ENCODE data around the gene PBRM1. TPM values are rescaled to one million over a fixed set of nuclear protein-coding genes. Genes with fewer than 3 reads are reported as not detected.
A peak's percentile ranks its signal among the peaks of the same experiment; 100 is the strongest.

The PBRM1 gene
- total RNA-seq, 2 experiments from 2014 or later, result 47.6 to 48.1 TPM

- DNase-seq (no peak), ATAC-seq (ENCODE audit: poor library complexity) (no peak)
- Histone ChIP-seq H3K36me3 (ENCODE audit: insufficient read depth, low read length) (peaks cover 8% of the 10 kb centered on the region), H3K4me1 (ENCODE audit: insufficient read depth, low read length) (peaks cover 64% of the 10 kb centered on the region), H3K4me3 (ENCODE audit: low read length) (peak overlapping the region; percentile 40), H3K27me3 (ENCODE audit: control insufficient read depth in 1 of 2, insufficient read depth in 2 of 2, low read length in 2 of 2) (peaks cover 0 to 3% of the 10 kb centered on the region in 2 experiments), H3K27ac (ENCODE audit: low read depth in 1 of 2, low read length in 2 of 2) (no peak overlapping the region), H3K9me3 (ENCODE audit: control insufficient read depth in 1 of 2, insufficient read depth in 1 of 2, low read length in 2 of 2) (no peaks in the 10 kb centered on the region)
- no peak for TF ChIP-seq CTCF (IDR thresholded peaks at IDR 0.05)
- ChIA-PET POLR2A (interaction anchor here (0.6 to 1.3 kb wide), 12 partner anchors 9 to 480 kb away, joined by 3 to 9 read pairs (median 4); partner anchors contain the start of genes DUSP7, GLT8D1 and SPCS1), CTCF (interaction anchor here (0.9 kb wide), 1 partner anchor 11 kb away, joined by 3 read pairs; no protein-coding TSS in a partner anchor)
- Mint-ChIP-seq H3K4me3 (peak overlapping the region; percentile 99), H3K9me3 (no peaks in the 10 kb centered on the region), H3K36me3 (ENCODE audit: low read depth) (peaks cover 31% of the 10 kb centered on the region), H3K4me1 (ENCODE audit: low read depth) (peaks cover 54% of the 10 kb centered on the region), H3K27me3 (no peaks in the 10 kb centered on the region), H3K27ac (peak overlapping the region; percentile 95)
- intact Hi-C loops (cut with DNase I, micrococcal nuclease), result loop anchor here in 1 of 2 experiments (2.0 to 10.0 kb wide), 5 partner anchors 149 to 1971 kb away; partner anchors contain the start of genes ALAS1, C3orf18, DUSP7 and HEMK1
Observed at GRCh38 chr3:52536112-52536368, 149.7 kb downstream of the PBRM1 start.

GRCh38 chr3:52535411-52536111 lies 150.2 kb downstream of the PBRM1 start:
- ChIA-PET CTCF (interaction anchor here (0.9 kb wide), 1 partner anchor 11 kb away, joined by 3 read pairs; no protein-coding TSS in a partner anchor), POLR2A (interaction anchor here (0.6 to 1.3 kb wide), 11 partner anchors 9 to 479 kb away, joined by 3 to 9 read pairs (median 4); partner anchors contain the start of genes DUSP7, GLT8D1 and SPCS1)
- peak overlapping the region; percentile 95 for H3K27ac Mint-ChIP-seq
- TF ChIP-seq CTCF (IDR thresholded peaks at IDR 0.05), result no peak
- Histone ChIP-seq H3K27ac (ENCODE audit: low read depth in 1 of 2, low read length in 2 of 2) (no peak overlapping the region), H3K4me3 (ENCODE audit: low read length) (peak overlapping the region; percentile 40), H3K4me1 (ENCODE audit: insufficient read depth, low read length) (peaks cover 64% of the 10 kb centered on the region), H3K9me3 (ENCODE audit: control insufficient read depth in 1 of 2, insufficient read depth in 1 of 2, low read length in 2 of 2) (no peaks in the 10 kb centered on the region), H3K36me3 (ENCODE audit: insufficient read depth, low read length) (peaks cover 3% of the 10 kb centered on the region), H3K27me3 (ENCODE audit: control insufficient read depth in 1 of 2, insufficient read depth in 2 of 2, low read length in 2 of 2) (peaks cover 0 to 3% of the 10 kb centered on the region in 2 experiments)
- no peaks in the 10 kb centered on the region for H3K27me3 Mint-ChIP-seq
- H3K9me3 Mint-ChIP-seq, result no peaks in the 10 kb centered on the region
- ATAC-seq (ENCODE audit: poor library complexity) (no peak), DNase-seq (peak in 2 of 14 experiments; percentile 21 to 27)
- intact Hi-C loops (cut with DNase I, micrococcal nuclease), result loop anchor here in 1 of 2 experiments (2.0 to 10.0 kb wide), 6 partner anchors 79 to 1971 kb away; partner anchors contain the start of genes ALAS1, C3orf18, DUSP7 and HEMK1
- H3K4me3 Mint-ChIP-seq, result peak overlapping the region; percentile 99
- peaks cover 50% of the 10 kb centered on the region for H3K4me1 Mint-ChIP-seq (ENCODE audit: low read depth)
- H3K36me3 Mint-ChIP-seq (ENCODE audit: low read depth), result peaks cover 26% of the 10 kb centered on the region

- peaks cover 41% of the 10 kb centered on the region for H3K4me1 Mint-ChIP-seq (ENCODE audit: low read depth)
- H3K27ac Mint-ChIP-seq, result peak overlapping the region; percentile 19
- Histone ChIP-seq H3K27ac (ENCODE audit: low read depth in 1 of 2, low read length in 2 of 2) (no peak overlapping the region), H3K36me3 (ENCODE audit: insufficient read depth, low read length) (no peaks in the 10 kb centered on the region), H3K4me1 (ENCODE audit: insufficient read depth, low read length) (peaks cover 59% of the 10 kb centered on the region), H3K27me3 (ENCODE audit: control insufficient read depth in 1 of 2, insufficient read depth in 2 of 2, low read length in 2 of 2) (peaks cover 0 to 3% of the 10 kb centered on the region in 2 experiments), H3K9me3 (ENCODE audit: control insufficient read depth in 1 of 2, insufficient read depth in 1 of 2, low read length in 2 of 2) (no peaks in the 10 kb centered on the region), H3K4me3 (ENCODE audit: low read length) (peak overlapping the region; percentile 38)
- peaks cover 20% of the 10 kb centered on the region for H3K36me3 Mint-ChIP-seq (ENCODE audit: low read depth)
- no peak for TF ChIP-seq CTCF (IDR thresholded peaks at IDR 0.05)
- POLR2A ChIA-PET, result no interaction called here
- peak overlapping the region; percentile 99 for H3K4me3 Mint-ChIP-seq
- H3K27me3 Mint-ChIP-seq, result no peaks in the 10 kb centered on the region
- intact Hi-C loops (cut with DNase I, micrococcal nuclease), result loop anchor here in 1 of 2 experiments (2.0 to 10.0 kb wide), 5 partner anchors 78 to 1970 kb away; partner anchors contain the start of genes ALAS1, C3orf18, DUSP7 and HEMK1
- DNase-seq (peak in 2 of 14 experiments; percentile 31 to 51), ATAC-seq (ENCODE audit: poor library complexity) (no peak)
- H3K9me3 Mint-ChIP-seq, result no peaks in the 10 kb centered on the region
- CTCF ChIA-PET, result no interaction called here
Observed at GRCh38 chr3:52534281-52535183, 151.2 kb downstream of the PBRM1 start.
